ENCODE data around the gene CPNE6.
A peak's percentile ranks its signal among the peaks of the same experiment; 100 is the strongest.
"Not testable (repeated sequence)": the region's sequence is repeated elsewhere in the genome, so short reads cannot be mapped to it uniquely, and the experiment has no call there.

The CPNE6 gene

GRCh38 chr14:24071144-24071697 is at the start of gene CPNE6:
CPNE6 (plus strand) TSS chr14:24071562; CDS start chr14:24072937, 1,375 bp downstream.
- DNase-seq (ENCODE audit: low read depth in 2 of 2): no peak

- not testable (repeated sequence) for DNase-seq (ENCODE audit: low read depth in 2 of 2)
These were observed 46.4 kb upstream of the CPNE6 start for GRCh38 chr14:24024939-24025418.

GRCh38 chr14:24029687-24030086 is 41.7 kb upstream of the CPNE6 start:
- not testable (repeated sequence) for DNase-seq (ENCODE audit: low read depth in 2 of 2)

GRCh38 chr14:24031331-24031730 is 40.0 kb upstream of the CPNE6 start:
- not testable (repeated sequence) for DNase-seq (ENCODE audit: low read depth in 2 of 2)

GRCh38 chr14:24032727-24033418 is 38.5 kb upstream of the CPNE6 start:
- DNase-seq (ENCODE audit: low read depth in 2 of 2): no peak

- not testable (repeated sequence) for DNase-seq (ENCODE audit: low read depth in 2 of 2)
These were observed 35.6 kb upstream of the CPNE6 start for GRCh38 chr14:24035769-24036168.

- peak in 1 of 2 donors; percentile 36 for DNase-seq (ENCODE audit: low read depth in 2 of 2)
These were observed 35.0 kb upstream of the CPNE6 start for GRCh38 chr14:24036169-24036962.

- DNase-seq (ENCODE audit: low read depth in 2 of 2): not testable (repeated sequence)
These were observed 34.3 kb upstream of the CPNE6 start for GRCh38 chr14:24036963-24037657.

- no peak for DNase-seq (ENCODE audit: low read depth in 2 of 2)
These were observed 33.7 kb upstream of the CPNE6 start for GRCh38 chr14:24037658-24038037.

- DNase-seq (ENCODE audit: low read depth in 2 of 2): no peak
These were observed 32.7 kb upstream of the CPNE6 start for GRCh38 chr14:24038686-24039085.

- DNase-seq (ENCODE audit: low read depth in 2 of 2): no peak
These were observed 30.7 kb upstream of the CPNE6 start for GRCh38 chr14:24040692-24041091.

GRCh38 chr14:24042746-24043145 is 28.6 kb upstream of the CPNE6 start:
- DNase-seq (ENCODE audit: low read depth in 2 of 2): no peak

- not testable (repeated sequence) for DNase-seq (ENCODE audit: low read depth in 2 of 2)
These were observed 22.4 kb upstream of the CPNE6 start for GRCh38 chr14:24049002-24049401.

- DNase-seq (ENCODE audit: low read depth in 2 of 2): not testable (repeated sequence)
These were observed 20.6 kb upstream of the CPNE6 start for GRCh38 chr14:24050753-24051152.

- DNase-seq (ENCODE audit: low read depth in 2 of 2): no peak
These were observed 20.1 kb upstream of the CPNE6 start for GRCh38 chr14:24051176-24051788.

- peak in 1 of 2 donors; percentile 20 for DNase-seq (ENCODE audit: low read depth in 2 of 2)
These were observed 19.3 kb upstream of the CPNE6 start, which contains the start of gene CARMIL3 for GRCh38 chr14:24051789-24052655. CARMIL3 (plus strand) TSS chr14:24052009; CDS start chr14:24052154, 145 bp downstream.

- peak; percentile 60 to 63 for DNase-seq (ENCODE audit: low read depth in 2 of 2)
These were observed 18.5 kb upstream of the CPNE6 start for GRCh38 chr14:24052656-24053547.

GRCh38 chr14:24053548-24054323 is 17.6 kb upstream of the CPNE6 start:
- no peak for DNase-seq (ENCODE audit: low read depth in 2 of 2)

- DNase-seq (ENCODE audit: low read depth in 2 of 2): no peak
These were observed 17.1 kb upstream of the CPNE6 start for GRCh38 chr14:24054324-24054641.
